Epithelial cell of proximal tubule (primary cell): ENCODE data around the gene AIF1. TPM values are rescaled to one million over a fixed set of nuclear protein-coding genes. Genes with fewer than 3 reads are reported as not detected.

Experiments used
- DNase-seq: peaks from one replicate; pipeline ENCODE4 v3.0.0-alpha.2; 2011; ENCODE audit warnings: low read depth
- H3K4me3 ChIP-seq: 2 replicates; pipeline ENCODE4 v1.5.1; 2011; ENCODE audit warnings: low read depth, mild to moderate bottlenecking, low read length
- total RNA-seq: library from RNA; depleted of rRNA; stranded (reverse); fragments of >200 nt; gene quantifications from 2 replicates; pipeline ENCODE4 v1.2.3, GENCODE V29; 2015
- TF ChIP-seq, protein P1 (sequence below): conservative IDR thresholded peaks from 2 replicates; pipeline ENCODE4 v1.5.1; 2012; ENCODE audit warnings: low read depth, mild to moderate bottlenecking, low read length

AIF1 gene
- total RNA-seq, 1 donor from 2014 or later: not detected

DNA sequence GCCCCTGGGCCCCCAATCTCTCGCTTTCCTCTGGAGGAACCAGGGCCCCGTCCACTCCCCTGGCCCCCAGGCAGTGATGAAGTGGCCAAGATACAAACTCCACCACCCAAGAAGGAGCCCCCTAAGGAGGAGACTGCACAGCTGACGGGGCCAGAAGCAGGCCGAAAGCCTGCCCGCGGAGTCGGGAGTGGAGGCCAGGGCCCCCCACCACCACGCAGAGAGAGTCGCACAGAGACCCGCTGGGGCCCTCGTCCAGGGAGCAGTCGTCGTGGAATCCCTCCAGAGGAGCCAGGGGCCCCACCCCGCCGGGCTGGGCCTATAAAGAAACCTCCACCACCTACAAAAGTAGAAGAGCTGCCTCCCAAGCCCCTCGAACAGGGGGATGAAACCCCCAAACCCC is 16.2 kb downstream of the AIF1 start:
- TF ChIP-seq, protein P1, sequence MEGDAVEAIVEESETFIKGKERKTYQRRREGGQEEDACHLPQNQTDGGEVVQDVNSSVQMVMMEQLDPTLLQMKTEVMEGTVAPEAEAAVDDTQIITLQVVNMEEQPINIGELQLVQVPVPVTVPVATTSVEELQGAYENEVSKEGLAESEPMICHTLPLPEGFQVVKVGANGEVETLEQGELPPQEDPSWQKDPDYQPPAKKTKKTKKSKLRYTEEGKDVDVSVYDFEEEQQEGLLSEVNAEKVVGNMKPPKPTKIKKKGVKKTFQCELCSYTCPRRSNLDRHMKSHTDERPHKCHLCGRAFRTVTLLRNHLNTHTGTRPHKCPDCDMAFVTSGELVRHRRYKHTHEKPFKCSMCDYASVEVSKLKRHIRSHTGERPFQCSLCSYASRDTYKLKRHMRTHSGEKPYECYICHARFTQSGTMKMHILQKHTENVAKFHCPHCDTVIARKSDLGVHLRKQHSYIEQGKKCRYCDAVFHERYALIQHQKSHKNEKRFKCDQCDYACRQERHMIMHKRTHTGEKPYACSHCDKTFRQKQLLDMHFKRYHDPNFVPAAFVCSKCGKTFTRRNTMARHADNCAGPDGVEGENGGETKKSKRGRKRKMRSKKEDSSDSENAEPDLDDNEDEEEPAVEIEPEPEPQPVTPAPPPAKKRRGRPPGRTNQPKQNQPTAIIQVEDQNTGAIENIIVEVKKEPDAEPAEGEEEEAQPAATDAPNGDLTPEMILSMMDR: no peak

DNA sequence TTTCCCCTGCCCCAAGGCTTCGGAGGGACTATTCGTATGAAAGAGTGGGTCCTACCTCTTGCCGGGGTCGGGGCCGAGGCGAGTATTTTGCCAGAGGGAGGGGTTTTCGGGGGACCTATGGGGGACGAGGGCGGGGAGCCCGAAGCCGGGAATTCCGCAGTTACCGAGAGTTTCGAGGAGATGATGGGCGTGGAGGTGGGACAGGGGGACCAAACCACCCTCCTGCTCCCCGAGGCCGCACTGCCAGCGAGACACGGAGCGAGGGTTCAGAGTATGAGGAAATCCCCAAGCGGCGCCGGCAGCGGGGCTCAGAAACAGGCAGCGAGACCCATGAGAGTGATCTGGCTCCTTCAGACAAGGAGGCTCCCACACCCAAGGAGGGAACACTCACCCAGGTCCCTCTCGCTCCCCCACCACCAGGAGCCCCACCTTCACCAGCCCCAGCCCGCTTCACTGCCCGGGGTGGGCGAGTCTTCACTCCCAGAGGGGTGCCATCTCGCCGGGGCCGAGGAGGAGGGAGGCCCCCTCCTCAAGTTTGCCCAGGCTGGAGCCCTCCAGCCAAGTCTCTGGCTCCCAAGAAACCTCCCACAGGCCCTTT is 16.7 kb downstream of the AIF1 start:
- DNase-seq: no peak
- no peak overlapping the region for H3K4me3 ChIP-seq
- TF ChIP-seq, protein P1: no peak

More for the DNA sequence above, 16.2 kb downstream of the AIF1 start:
- no peak for DNase-seq
- no peak overlapping the region for H3K4me3 ChIP-seq

DNA sequence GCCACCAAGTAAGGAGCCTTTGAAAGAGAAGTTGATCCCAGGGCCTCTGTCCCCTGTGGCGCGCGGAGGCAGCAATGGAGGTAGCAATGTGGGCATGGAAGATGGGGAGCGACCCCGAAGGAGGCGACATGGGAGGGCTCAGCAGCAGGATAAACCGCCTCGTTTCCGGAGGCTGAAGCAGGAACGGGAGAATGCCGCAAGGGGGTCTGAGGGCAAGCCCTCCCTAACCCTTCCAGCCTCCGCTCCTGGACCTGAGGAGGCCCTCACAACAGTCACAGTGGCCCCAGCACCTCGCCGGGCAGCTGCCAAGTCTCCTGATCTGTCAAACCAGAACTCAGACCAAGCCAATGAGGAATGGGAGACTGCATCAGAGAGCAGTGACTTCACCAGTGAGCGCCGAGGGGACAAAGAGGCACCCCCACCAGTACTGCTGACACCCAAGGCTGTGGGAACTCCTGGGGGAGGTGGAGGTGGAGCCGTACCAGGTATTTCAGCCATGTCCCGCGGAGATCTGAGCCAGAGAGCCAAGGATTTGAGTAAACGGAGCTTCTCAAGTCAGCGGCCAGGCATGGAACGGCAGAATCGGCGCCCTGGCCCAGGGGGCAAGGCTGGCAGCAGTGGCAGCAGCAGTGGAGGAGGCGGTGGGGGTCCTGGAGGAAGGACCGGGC is 17.4 kb downstream of the AIF1 start:
- no peak for DNase-seq
- TF ChIP-seq, protein P1: no peak
- H3K4me3 ChIP-seq: no peak overlapping the region

DNA sequence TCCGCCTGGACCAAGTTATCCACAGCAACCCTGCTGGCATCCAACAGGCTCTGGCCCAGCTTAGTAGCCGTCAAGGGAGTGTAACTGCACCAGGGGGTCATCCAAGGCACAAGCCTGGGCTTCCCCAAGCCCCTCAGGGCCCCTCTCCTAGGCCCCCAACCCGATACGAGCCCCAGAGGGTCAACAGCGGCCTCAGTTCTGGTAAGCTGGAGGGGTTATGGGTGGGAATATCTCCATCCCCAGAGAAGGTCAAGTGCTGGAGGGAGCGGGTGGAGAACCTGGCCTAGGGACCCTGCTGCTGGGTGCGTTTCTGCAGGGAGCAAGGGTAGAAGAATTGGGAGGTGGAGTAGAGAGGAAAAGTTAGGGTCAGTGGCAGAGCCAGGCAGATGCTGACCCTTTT is 18.4 kb downstream of the AIF1 start:
- DNase-seq: no peak
- H3K4me3 ChIP-seq: no peak overlapping the region
- TF ChIP-seq, protein P1: no peak

DNA sequence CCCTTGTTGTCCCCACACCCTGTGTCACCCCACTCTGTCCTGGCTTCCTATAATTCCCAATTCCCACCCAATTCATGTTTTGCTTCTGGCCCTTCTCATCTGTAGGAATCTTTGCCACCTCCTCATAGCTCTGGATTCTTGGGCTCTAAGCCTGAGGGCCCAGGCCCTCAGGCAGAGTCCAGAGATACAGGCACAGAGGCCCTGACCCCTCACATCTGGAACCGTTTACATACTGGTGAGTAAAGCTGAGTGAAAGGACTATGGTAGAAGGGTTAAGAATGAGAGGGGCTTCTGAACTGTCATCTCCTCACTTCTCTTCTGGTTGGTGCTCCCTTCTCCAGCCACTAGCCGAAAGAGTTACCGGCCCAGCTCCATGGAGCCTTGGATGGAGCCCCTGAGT is 19.1 kb downstream of the AIF1 start:
- no peak overlapping the region for H3K4me3 ChIP-seq
- DNase-seq: no peak
- TF ChIP-seq, protein P1: no peak

DNA sequence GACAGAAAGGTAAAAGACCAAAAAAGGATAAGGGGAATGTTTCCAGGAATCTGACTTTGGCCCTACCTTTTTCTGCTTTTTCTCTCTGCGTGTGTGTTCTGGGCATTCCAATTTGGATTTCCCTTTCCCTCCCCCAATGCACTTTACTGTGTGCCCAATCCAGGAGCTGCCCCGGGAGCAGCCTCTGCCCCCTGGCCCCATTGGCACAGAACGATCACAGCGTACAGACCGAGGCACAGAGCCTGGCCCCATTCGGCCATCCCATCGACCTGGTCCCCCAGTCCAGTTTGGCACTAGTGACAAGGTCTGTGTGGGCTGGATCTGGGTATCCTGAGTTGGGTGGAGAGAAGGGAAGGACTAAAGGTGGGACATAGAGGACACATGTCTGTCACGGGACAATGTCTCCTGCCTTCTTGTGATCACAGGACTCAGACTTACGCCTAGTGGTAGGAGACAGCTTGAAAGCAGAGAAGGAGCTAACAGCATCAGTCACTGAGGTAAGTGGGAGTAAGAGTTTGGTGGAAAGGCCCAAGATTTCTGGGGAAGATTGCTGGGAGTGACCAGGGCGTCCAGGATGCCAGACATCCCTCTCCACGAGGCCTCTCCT is 20.0 kb downstream of the AIF1 start:
- no peak for DNase-seq
- TF ChIP-seq, protein P1: no peak
- no peak overlapping the region for H3K4me3 ChIP-seq
